NCI-H82 (cell line): Measurements from ENCODE around the gene RAVER2.
"Not testable (repeated sequence)": the region's sequence is repeated elsewhere in the genome, so short reads cannot be mapped to it uniquely, and the experiment has no call there.

ENCODE experiments used
- DNase-seq: peaks from one replicate; lab custom pipeline; 2025; lab: John Stamatoyannopoulos, UW

RAVER2 gene

GRCh38 chr1:64814427-64814826, 69.6 kb downstream of the RAVER2 start:
- DNase-seq = no peak

GRCh38 chr1:64817364-64817763, 72.5 kb downstream of the RAVER2 start:
- DNase-seq = not testable (repeated sequence)

DNA sequence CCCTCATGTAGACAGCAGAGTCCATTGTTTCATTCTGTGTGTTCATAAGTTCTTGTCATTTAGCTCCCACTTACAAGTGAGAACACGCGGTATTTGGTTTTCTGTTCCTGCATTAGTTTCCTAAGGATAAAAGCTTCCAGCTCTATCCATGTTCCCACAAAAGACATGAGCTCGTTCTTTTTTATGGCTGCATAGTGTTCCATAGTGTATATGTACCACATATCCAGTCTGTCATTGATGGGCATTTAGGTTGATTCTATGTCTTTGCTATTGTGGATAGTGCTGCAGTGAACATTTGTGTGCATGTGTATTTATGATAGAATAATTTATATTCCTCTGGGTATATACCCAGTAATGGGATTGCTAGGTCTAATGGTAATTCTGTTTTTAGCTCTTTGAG, 75.7 kb downstream of the RAVER2 start:
- DNase-seq = not testable (repeated sequence)

DNA sequence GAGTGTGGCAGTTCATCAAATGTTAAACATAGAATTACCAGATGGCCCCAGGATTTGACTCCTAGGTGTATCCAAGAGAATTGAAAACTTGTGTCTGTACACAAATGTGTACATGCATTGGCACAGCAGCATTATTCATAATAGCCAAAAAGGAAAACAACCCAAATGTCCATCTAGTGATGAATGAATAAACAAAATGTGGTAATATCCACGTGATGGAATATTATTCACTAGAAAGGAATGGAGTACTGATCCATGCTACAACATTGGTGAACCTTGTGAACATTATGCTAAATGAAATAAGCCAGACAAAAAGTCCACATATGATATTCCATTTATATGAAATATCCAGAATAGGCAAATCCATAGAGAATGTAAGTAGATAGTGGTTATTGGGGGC, 77.7 kb downstream of the RAVER2 start:
- DNase-seq = no peak

- peak; percentile 87 for DNase-seq
These were observed 79.0 kb downstream of the RAVER2 start for GRCh38 chr1:64823691-64824476.

GRCh38 chr1:64826991-64827390, 82.1 kb downstream of the RAVER2 start:
- DNase-seq = no peak

- no peak for DNase-seq
These were observed 84.0 kb downstream of the RAVER2 start for GRCh38 chr1:64828829-64829228.

GRCh38 chr1:64829411-64830029, 84.6 kb downstream of the RAVER2 start:
- DNase-seq = no peak

DNA sequence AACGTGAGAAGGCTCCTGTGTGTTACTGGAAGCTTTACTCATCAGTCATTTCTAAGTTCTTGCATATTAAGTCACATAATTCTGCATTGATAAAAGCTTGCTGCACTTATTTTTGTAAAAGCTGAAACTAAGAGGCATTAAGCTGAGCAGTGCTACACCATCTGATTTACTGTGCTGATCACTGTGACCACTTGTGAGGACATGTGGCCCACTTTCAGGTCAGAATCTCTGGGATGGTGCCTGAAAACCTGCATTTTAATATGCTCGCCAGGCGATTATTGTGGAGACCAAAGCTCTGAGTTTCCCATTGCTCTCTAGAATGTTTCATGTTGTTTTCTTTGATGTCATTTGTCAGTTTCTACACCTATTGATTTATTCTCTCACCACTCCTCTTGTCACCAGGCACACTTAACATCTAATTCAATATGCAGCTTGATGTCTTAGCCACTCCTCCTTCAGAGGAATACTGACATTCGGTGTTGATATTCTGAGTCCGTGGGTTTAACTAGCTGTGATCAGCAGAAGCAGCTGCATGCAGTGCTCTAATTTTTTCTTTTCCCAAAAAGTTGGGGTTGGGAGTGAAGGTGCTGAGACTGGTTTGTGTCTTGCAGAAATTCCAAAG, 85.3 kb downstream of the RAVER2 start:
- no peak for DNase-seq

GRCh38 chr1:64834734-64835133, 89.9 kb downstream of the RAVER2 start:
- no peak for DNase-seq

- DNase-seq = no peak
These were observed 91.9 kb downstream of the RAVER2 start for GRCh38 chr1:64836802-64837201.

DNA sequence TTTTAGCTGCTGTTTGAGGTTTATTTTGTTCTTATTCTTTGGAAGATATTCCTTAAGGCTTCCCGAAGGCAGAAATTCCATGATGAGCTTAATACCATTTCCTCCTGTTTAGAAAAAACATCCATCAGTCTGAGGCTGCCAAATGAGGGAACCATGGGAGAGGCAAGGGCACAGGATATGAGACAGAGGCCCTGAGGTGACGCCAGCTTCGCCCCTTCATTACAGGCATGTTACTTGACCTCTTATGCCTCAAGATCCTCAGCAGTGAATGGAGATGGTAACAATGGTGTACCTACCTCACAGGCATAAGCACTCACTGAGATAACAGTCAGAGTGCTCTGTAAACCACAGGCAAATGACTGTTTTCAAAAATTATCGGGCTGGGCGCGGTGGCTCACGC, 93.6 kb downstream of the RAVER2 start:
- DNase-seq = no peak

GRCh38 chr1:64839261-64839660, 94.4 kb downstream of the RAVER2 start:
- no peak for DNase-seq

- DNase-seq = no peak
These were observed 95.0 kb downstream of the RAVER2 start for GRCh38 chr1:64839732-64840405.

GRCh38 chr1:64841330-64842065, 96.6 kb downstream of the RAVER2 start:
- DNase-seq = no peak

- no peak for DNase-seq
These were observed 97.3 kb downstream of the RAVER2 start for GRCh38 chr1:64842224-64842623.

DNA sequence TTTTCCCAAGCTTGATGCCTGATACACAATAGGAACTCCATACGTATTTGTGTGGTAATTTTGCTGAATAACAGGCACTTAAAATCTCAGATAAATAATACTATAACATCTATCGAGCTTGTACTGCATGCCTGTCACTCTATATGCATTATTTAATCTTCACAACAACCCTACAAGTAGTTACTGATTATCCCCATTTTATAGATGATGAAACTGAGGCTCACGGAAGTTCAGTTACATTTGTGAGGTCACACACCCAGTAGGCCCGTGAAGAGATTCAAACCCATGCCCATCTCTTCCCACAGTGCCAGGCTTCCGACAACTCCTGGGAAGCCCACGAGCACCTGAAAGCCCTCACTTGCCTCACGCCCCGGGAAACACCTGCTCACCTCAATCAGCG, 98.8 kb downstream of the RAVER2 start:
- DNase-seq = no peak

DNA sequence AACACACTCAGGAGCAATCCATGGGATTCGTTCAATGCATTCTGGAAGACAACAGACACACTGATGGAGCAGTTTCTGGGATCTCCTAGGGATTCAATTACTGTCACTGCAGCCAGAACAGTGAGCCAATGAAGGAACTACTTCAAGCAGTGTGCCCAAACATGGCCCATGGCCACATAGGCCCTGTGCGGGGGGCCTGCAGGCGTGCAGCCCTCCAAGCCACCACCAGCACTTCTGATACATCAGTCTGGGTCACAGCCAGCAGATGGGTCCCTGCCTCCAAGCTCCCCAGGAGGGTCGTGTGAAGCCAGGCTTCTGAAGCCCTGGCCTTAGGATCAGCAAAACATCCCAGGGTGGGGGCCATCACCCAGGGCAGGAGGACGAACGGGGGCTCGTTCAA, 99.3 kb downstream of the RAVER2 start:
- no peak for DNase-seq

DNA sequence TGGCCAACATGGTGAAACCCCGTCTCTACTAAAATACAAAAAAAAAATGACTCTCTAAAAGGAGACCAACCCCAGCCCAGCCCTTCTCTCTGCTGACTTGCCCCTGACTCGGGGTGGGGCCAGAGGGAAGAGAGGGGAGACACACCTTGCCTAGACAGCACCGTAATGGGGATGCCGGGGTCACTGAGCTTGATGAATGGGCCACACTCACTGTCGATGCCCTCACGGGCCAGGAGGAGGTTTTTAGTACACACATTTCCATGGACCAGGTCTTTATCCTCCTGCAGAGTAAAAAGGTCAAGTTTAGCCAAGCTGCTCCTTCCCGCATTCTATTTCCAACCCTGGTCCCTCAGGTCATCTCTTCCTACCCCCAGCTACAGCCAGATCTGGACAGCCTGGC, 99.7 kb downstream of the RAVER2 start:
- DNase-seq = no peak

DNA sequence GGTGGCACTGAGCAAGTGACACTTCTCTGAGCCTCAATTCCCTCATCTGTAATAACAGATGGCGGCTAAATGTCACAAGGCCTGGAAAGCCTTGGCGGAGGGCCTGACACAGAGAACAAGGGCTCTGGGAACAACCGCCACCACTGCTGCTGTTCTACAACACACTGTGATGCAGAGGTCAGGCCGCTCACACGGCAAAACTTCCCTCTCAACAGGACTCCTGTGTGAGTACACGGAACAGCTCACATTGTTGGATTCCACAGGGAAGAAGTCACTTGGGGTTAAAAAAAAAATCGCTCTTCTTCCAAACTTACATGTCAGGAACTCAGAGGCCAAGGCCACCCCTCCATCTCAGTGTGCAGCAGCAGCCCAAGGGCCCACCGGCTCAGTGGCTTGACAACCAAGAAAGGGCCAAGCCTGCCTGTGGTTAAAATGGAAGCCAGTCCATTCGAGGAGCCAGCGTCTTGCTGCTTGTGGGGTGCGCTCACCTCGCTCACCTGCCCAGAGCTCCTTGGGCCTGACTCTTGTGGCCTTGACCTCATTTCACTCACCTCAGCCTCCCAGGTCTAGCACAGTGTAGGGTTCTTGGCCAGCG, 101.1 kb downstream of the RAVER2 start:
- no peak for DNase-seq

DNA sequence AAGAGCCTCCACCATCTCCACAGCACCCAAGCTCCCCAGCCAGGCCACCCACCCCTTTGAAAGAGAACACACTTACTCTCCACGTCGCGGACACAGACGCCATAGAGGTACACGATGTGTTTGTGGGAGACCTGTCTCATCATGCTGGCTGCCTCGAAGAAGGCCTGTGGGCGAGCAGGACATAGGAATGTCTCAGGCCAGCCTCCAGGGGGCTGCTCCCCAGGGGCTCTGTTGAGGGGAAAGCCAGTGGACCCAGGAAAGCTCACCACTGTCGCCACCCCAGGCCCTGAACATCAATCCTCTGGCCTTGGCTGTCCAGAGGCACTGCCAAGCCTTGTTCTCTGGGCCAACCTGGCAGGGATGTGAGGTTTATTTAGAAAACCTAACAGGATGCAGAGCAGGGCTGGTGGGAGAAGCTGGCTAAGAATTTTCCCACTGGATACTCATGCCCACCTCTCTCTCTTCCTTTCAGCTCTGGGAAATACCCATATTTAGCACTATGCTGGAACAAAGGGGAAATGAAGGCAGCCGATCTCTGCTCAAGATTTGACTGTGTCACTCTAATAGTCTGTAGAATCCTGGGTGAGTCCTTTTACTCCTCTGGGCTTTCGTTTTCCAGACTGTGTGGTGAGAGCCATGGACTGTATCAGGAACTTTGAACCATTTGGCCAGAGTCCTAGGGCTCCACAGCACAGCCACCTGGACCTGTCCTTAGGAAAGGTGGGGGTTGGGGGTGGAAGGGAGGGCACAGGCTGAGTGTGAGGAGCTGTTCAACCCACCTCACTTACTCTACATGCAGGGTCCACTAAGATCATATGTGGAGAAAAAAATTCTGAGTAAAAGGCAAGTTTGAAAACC, 101.9 kb downstream of the RAVER2 start:
- DNase-seq = no peak
